HepG2 (cell line): ENCODE measurements around the gene CXCR5. TPM values are rescaled to one million over a fixed set of nuclear protein-coding genes. Genes with fewer than 3 reads are reported as not detected.
A peak's percentile ranks its signal among the peaks of the same experiment; 100 is the strongest.

Experiments
- HNRNPK ChIP-seq: fragments of 200-400 bp; formaldehyde crosslinking; IDR thresholded peaks from 2 replicates; pipeline ENCODE4 v1.6.1; 2018; ENCODE audit warnings: low read length, low read depth, moderate library complexity, mild to moderate bottlenecking; ENCODE audit not compliant: poor library complexity, severe bottlenecking
- LRRFIP1 ChIP-seq: sonication (generic); formaldehyde crosslinking; conservative IDR thresholded peaks from 2 replicates; pipeline ENCODE4 v1.4.0; 2020; ENCODE audit warnings: missing genetic modification reagents
- MIER3 ChIP-seq: IDR thresholded peaks from 2 replicates; pipeline ENCODE4 v1.6.1; 2016; ENCODE audit warnings: missing compliant biosample characterization, borderline replicate concordance
- MTA1 ChIP-seq: sonication (generic); formaldehyde crosslinking; IDR thresholded peaks from 2 replicates; pipeline ENCODE4 v1.4.0; 2020; ENCODE audit warnings: missing genetic modification reagents, mild to moderate bottlenecking, borderline replicate concordance
- SRSF4 ChIP-seq: fragments of 200-400 bp; formaldehyde crosslinking; IDR thresholded peaks from one replicate; pipeline ENCODE4 v1.6.1; 2018; ENCODE audit warnings: mild to moderate bottlenecking, low read depth, low read length, moderate library complexity; ENCODE audit not compliant: poor library complexity, severe bottlenecking
- SSRP1 ChIP-seq: IDR thresholded peaks from 2 replicates; pipeline ENCODE4 v1.6.1; 2016; ENCODE audit warnings: control low read depth
- ZFX ChIP-seq: sonication (generic); formaldehyde crosslinking; IDR thresholded peaks from 2 replicates; pipeline ENCODE4 v1.4.0; 2020; ENCODE audit warnings: mild to moderate bottlenecking, low read depth, missing genetic modification reagents, moderate library complexity
- ZNF230 ChIP-seq: sonication (generic); formaldehyde crosslinking; IDR thresholded peaks from 2 replicates; pipeline ENCODE4 v1.4.0; 2020; ENCODE audit warnings: mild to moderate bottlenecking, missing genetic modification reagents
- ZNF280B ChIP-seq: sonication (generic); formaldehyde crosslinking; IDR thresholded peaks from 2 replicates; pipeline ENCODE4 v1.5.0; 2020; ENCODE audit warnings: missing genetic modification reagents, mild to moderate bottlenecking, borderline replicate concordance
- ZNF556 ChIP-seq: sonication (generic); formaldehyde crosslinking; IDR thresholded peaks from 2 replicates; pipeline ENCODE4 v1.4.0; 2020; ENCODE audit warnings: mild to moderate bottlenecking, missing genetic modification reagents, borderline replicate concordance
- ZNF567 ChIP-seq: sonication (generic); formaldehyde crosslinking; IDR thresholded peaks from 2 replicates; pipeline ENCODE4 v1.8.1; 2023; ENCODE audit warnings: mild to moderate bottlenecking, missing genetic modification reagents, borderline replicate concordance
- polyA plus RNA-seq, 8 experiments: library from polyadenylated mRNA; depleted of rRNA in 3 of 8; stranded (reverse) in 7 of 8; unstranded in 1 of 8; fragments of >200 nt; fragmentation: Illumina TruSeq in 4 of 8; extraction: Trizol in 4 of 8; gene quantifications; 2 replicates each; pipeline versions ENCODE4 v1.2.1 to v1.2.3, GENCODE V29; 2011 to 2016; ENCODE audit warnings: low read depth in 4 of 8, missing spikeins in 1 of 8, mixed read lengths in 1 of 8; ENCODE audit not compliant: insufficient read depth in 1 of 8
- total RNA-seq, 5 experiments: library from RNA; depleted of rRNA; stranded (reverse); fragments of >200 nt; fragmentation: Illumina TruSeq; extraction: Trizol; gene quantifications; 2 replicates each; pipeline ENCODE4 v1.2.3, GENCODE V29; 2016; ENCODE audit warnings: low read depth in 1 of 5
- TF ChIP-seq, protein P1 (sequence below), 2 experiments: fragments of 450-650 bp in 1 of 2; sonication (generic) in 1 of 2; formaldehyde crosslinking in 1 of 2; IDR thresholded peaks; 2 replicates each; pipeline versions ENCODE4 v1.6.1 to v1.8.0; 2016 to 2022; ENCODE audit warnings: antibody characterized with exemption in 1 of 2, mild to moderate bottlenecking in 1 of 2, missing genetic modification reagents in 1 of 2
- TF ChIP-seq, protein P2 (sequence below): sonication (generic); formaldehyde crosslinking; IDR thresholded peaks from 2 replicates; pipeline ENCODE4 v1.5.0; 2020; ENCODE audit warnings: missing genetic modification reagents

The CXCR5 gene
- total and polyA plus RNA-seq, 2 of the 13 experiments (the other 11 are each of a cell fraction or from before 2014, with no cell fraction given) = not detected

GRCh38 chr11:118911113-118911879 is 27.6 kb downstream of the CXCR5 start (continued):
- TF ChIP-seq, protein P1, sequence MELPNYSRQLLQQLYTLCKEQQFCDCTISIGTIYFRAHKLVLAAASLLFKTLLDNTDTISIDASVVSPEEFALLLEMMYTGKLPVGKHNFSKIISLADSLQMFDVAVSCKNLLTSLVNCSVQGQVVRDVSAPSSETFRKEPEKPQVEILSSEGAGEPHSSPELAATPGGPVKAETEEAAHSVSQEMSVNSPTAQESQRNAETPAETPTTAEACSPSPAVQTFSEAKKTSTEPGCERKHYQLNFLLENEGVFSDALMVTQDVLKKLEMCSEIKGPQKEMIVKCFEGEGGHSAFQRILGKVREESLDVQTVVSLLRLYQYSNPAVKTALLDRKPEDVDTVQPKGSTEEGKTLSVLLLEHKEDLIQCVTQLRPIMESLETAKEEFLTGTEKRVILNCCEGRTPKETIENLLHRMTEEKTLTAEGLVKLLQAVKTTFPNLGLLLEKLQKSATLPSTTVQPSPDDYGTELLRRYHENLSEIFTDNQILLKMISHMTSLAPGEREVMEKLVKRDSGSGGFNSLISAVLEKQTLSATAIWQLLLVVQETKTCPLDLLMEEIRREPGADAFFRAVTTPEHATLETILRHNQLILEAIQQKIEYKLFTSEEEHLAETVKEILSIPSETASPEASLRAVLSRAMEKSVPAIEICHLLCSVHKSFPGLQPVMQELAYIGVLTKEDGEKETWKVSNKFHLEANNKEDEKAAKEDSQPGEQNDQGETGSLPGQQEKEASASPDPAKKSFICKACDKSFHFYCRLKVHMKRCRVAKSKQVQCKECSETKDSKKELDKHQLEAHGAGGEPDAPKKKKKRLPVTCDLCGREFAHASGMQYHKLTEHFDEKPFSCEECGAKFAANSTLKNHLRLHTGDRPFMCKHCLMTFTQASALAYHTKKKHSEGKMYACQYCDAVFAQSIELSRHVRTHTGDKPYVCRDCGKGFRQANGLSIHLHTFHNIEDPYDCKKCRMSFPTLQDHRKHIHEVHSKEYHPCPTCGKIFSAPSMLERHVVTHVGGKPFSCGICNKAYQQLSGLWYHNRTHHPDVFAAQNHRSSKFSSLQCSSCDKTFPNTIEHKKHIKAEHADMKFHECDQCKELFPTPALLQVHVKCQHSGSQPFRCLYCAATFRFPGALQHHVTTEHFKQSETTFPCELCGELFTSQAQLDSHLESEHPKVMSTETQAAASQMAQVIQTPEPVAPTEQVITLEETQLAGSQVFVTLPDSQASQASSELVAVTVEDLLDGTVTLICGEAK (IDR thresholded peaks at IDR 0.05) = no peak
- TF ChIP-seq, protein P1 (CRISPR knock-in tag; IDR thresholded peaks at IDR 0.05) = no peak
- TF ChIP-seq ZFX (CRISPR knock-in tag) (peak; percentile 32; the same call in 1 of the 2 replicates), ZNF280B (CRISPR knock-in tag) (no peak), ZNF556 (peak; percentile 64; the same call in 1 of the 2 replicates), SRSF4 (no peak), ZNF230 (CRISPR knock-in tag) (no peak), MTA1 (CRISPR knock-in tag) (peak; percentile 87; the same call in 1 of the 2 replicates), MIER3 (CRISPR knock-in tag) (no peak), SSRP1 (CRISPR knock-in tag) (no peak), ZNF567 (CRISPR knock-in tag) (no peak), LRRFIP1 (CRISPR knock-in tag) (no peak), HNRNPK (no peak)
- TF ChIP-seq, protein P2, sequence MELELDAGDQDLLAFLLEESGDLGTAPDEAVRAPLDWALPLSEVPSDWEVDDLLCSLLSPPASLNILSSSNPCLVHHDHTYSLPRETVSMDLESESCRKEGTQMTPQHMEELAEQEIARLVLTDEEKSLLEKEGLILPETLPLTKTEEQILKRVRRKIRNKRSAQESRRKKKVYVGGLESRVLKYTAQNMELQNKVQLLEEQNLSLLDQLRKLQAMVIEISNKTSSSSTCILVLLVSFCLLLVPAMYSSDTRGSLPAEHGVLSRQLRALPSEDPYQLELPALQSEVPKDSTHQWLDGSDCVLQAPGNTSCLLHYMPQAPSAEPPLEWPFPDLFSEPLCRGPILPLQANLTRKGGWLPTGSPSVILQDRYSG (CRISPR knock-in tag) = no peak
